GM10847 (cell line): ENCODE results near the gene FSIP1.

Experiments used
- POLR2A ChIP-seq: IDR thresholded peaks from 2 replicates; pipeline ENCODE4 v1.6.1; 2011; ENCODE audit not compliant: insufficient read length; ENCODE audit errors: extremely low read depth

The FSIP1 gene

DNA sequence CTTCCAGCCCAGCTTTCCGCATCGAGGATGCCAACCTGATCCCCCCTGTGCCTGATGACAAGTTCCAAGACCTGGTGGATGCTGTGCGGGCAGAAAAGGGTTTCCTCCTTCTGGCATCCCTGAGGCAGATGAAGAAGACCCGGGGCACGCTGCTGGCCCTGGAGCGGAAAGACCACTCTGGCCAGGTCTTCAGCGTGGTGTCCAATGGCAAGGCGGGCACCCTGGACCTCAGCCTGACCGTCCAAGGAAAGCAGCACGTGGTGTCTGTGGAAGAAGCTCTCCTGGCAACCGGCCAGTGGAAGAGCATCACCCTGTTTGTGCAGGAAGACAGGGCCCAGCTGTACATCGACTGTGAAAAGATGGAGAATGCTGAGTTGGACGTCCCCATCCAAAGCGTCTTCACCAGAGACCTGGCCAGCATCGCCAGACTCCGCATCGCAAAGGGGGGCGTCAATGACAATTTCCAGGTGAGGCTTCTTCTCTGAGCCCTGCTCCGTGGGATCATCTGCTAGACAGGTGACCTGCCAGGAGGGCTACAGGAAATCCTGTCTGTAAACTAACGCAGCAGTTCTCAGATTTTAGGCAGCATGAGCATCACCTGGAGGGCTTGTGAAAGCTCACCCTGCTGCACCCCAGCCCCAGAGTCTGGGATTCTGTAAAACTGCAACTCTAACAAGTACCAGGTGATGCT, 200.2 kb downstream of the FSIP1 start:
- TF ChIP-seq POLR2A: no peak

DNA sequence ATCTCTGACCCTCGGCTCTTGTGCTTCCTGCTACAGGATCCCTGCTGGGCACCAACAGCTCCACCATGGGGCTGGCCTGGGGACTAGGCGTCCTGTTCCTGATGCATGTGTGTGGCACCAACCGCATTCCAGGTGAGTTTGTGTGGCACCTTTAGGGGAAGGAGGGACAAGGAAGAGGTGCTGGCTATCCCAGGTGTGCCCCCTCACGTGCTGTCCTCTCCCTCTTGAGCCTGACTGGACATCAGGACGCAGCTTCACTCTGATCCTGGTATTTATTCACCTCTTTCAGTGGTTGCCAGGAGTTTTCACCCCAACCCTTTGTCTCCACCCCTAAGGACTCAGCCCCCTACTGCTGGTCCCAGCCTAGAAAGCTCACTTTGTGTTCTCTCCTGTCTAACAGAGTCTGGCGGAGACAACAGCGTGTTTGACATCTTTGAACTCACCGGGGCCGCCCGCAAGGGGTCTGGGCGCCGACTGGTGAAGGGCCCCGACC, 200.8 kb downstream of the FSIP1 start:
- TF ChIP-seq POLR2A: no peak

DNA sequence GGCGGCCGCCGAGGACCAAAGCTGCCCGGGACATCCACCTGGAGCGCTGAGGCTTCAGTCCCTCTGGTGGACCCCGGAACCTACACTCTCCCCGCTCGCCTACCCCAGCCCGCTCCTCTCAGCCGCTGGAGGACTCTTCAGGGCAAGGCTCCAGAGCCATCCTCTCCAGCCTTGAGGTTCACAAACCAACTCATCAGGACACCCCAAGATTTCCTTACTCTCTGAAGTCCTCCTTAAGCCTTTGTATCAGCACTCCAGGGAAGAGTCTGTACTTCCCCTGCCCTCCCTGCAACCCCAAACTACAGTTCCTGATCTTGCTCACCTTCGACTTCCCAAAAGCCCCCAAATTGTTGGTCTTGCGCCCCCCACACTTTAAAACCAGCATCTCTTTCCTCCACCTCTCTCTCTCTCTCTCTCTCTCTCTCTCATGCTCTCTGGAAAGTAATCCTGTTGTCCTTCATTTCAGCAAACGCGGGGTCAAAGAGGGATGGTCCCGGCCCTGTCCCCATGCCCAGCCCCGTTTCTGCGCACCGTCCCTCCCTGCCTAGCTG, 201.3 kb downstream of the FSIP1 start:
- no peak for TF ChIP-seq POLR2A

DNA sequence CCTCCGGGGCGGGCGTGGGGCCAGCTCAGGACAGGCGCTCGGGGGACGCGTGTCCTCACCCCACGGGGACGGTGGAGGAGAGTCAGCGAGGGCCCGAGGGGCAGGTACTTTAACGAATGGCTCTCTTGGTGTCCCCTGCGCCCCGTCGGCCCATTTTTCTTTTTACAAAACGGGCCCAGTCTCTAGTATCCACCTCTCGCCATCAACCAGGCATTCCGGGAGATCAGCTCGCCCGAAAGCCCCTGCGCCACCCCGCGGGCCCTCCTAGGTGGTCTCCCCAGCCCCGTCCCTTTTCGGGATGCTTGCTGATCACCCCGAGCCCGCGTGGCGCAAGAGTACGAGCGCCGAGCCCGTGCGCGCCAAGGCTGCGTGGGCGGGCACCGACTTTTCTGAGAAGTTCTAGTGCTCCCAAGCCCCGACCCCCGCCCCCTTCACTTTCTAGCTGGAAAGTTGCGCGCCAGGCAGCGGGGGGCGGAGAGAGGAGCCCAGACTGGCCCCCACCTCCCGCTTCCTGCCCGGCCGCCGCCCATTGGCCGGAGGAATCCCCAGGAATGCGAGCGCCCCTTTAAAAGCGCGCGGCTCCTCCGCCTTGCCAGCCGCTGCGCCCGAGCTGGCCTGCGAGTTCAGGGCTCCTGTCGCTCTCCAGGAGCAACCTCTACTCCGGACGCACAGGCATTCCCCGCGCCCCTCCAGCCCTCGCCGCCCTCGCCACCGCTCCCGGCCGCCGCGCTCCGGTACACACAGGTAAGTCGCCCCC, 202.0 kb downstream of the FSIP1 start, which contains the start of gene THBS1:
Gene THBS1, plus strand, starts transcription at position 595 of the 757 bp plus-strand sequence. CDS start 779 bp downstream, outside the sequence.
- no peak for TF ChIP-seq POLR2A

DNA sequence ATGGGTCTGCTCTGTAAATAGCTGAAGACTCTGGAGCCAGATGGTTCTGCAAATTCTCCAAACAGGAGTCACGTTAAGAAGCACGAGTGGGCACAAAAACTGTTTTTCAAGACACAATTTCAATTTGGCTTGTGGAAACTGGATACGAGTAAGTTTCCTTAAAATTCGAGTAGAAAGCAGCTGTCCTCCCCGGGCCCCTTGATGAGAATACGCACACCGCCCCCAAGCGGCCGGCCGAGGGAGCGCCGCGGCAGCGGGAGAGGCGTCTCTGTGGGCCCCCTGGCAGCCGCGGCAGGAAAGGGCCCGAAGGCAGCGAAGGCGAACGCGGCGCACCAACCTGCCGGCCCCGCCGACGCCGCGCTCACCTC, 202.5 kb downstream of the FSIP1 start:
- no peak for TF ChIP-seq POLR2A

DNA sequence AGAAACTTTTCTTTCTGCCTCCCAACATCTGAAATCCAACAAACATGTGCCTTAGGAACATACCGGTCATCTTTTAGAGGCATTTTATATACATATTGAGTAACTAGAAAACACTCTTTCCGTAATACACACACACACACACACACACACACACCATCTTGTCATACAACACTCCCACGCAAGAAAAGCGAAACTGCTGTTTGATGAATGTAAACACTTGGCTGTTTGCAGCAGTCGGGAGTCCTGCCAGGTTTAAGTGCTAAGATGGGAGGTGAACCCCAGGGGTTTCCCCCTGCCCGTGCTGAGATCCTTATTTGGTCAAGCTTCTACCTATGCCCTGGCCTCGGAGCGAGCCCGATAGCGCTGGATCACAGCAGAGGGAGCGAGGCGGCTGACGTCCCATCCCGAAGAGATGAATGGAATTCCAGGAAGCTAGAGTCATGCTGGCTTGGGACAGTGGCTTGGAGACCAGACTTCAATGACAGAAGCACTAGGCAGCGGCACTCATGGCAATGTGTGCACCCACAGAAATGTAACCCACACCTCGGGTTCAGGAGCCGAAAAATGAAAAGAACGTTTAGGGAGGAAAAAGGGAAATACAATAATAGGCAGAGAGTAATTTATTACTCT, 203.0 kb downstream of the FSIP1 start:
- no peak for TF ChIP-seq POLR2A

DNA sequence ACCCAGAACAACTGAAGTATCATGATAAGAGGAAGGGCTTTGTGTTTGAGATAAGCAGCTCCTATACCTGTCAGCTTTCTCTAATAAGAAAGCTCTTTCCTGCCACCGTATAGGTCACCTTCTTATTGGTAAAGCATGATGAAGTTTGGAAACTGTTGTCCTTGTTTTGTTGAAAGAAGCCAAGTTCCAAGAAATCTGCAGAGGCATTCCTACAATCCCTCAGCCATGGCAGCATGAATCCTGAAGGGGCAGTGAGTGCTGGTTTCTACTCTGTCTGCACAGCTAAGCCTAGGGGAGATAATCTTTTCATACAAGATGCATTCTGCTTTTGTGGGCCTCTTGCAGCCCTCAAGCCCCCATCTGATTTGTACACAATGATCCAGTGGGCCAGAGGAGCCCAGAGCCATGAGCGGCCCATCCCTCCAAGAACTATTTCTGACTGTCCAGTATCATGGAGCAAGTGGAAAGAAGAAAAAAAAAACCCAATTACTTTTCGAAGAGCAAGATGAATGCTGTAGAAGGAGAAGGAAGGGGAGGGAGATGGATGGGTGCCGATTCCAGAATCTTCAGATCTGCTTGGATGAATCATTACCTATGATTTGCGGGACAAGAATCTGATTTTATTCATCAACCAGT, 203.7 kb downstream of the FSIP1 start:
- no peak for TF ChIP-seq POLR2A

DNA sequence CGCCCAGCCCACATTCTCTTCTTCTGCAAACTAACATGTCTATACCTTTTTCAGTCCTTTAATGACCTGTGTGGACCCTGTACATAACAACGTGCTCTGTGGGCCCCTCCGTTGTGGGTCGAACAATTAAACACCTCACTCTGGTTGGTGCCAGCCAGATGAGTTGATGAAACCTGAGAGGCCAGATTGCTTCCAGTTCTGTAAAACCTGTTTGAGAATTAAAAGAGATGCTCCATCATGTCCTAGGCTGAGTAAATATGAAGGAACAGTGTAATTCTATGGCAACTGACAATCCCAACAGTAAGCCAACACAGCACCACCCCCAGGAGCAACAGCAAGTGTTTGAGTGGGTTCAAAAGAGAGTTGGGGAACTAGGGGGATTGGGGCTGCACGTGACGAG, 207.5 kb downstream of the FSIP1 start:
- TF ChIP-seq POLR2A: no peak

DNA sequence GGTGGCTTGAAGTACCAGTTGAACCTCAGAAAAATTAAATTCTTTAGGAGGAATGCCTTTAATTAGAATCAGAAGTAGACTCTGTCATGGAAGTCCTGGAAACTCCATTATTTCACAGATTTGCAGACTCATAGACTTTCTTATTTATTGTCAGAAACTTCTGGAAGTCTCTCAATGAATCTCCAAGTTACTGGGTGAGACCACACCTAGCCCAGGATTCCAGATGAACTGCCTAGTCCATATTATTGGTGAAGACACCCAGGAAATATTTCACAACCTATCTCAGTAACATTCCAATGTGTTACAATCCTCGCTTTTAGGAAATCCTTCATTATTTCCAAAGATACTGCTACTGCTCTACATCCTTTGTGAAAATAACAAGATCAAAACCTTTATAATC, 208.2 kb downstream of the FSIP1 start:
- no peak for TF ChIP-seq POLR2A

DNA sequence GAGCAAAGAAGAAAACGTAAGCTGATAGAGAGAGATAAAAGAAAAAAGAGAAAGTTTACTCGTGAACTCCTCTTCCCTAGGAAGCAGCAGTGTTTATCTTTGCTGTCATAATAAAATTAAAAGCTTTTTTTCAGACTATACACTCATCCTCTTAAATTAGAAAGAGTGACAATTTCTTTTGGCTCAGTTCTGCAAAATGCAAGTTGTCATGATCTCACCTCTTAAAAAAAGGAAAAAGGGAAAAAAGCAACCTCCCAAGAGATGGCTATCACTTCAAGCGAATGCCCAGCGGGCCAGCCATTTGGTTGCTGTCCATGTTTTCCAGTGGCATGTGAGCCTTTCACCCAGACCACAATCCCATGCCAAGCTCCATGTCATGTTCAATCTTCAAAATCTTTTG, 208.8 kb downstream of the FSIP1 start:
- TF ChIP-seq POLR2A: no peak

DNA sequence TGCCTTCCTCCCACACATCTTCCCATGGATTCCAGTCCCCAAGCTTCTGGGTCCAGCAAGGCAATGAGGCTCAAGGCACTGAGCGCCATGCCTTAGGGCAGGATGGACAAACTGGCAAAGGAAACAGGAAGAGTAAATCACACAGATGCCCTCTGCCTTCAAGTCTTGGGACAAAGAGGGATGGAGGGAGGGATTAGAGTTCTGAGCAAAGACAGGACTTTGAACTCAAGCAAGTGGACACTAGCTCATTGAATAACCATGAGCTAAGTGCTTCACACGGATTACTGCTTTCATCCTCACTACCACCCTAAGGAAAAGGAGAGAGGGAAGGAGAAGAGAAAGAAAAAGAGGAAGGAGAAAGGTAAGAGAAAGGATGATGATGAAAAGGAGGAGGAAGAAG, 209.4 kb downstream of the FSIP1 start:
- no peak for TF ChIP-seq POLR2A

DNA sequence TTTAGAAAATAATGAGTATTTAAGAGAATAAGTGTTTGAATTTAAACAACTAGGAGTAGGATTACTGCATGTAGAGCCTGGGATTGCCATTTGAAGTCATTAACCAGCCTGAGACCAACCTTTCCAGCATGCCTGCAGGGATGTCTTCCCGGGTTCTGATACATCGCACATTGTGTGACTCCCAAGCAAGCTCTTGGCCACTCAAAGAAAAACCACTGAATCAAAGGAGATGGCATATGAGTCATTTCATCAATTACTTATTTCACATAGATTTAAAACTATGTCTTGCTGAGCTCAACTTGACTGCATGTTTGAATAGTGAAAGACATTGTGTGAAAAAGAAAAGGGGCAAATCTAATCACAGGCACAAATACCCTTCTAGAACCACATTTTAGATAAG, 216.8 kb downstream of the FSIP1 start:
- TF ChIP-seq POLR2A: no peak

DNA sequence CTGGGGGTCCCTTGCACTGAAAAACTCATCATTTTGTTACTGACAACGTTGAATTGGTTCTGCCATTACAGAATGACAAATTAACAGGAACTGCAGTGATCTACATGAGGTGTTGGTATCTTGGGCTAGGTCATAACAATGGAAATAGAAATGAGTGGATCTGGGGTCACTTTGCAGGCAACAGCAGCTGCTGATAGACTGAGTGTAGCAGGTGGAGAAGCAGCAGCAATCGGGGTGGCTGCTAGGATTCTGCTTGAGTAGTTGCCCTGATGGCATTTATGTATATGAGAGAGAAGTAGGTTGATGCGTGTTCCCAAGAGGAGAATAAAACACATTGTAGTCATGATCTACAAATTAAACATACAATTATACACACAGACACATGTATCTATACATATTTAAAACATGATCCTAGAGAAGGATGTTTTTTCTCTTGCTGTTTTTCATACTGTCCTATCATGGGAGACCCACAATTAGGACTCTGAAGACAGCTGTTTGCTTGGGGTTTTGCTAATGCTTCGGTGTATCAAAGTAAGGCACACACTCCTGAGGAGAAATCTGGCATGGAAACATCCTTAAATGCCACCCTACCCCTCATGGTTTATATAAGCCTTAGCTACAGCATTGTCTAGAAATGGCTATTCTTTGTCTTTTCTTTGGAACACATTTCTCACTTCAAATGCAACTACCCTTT, 217.5 kb downstream of the FSIP1 start:
- no peak for TF ChIP-seq POLR2A

DNA sequence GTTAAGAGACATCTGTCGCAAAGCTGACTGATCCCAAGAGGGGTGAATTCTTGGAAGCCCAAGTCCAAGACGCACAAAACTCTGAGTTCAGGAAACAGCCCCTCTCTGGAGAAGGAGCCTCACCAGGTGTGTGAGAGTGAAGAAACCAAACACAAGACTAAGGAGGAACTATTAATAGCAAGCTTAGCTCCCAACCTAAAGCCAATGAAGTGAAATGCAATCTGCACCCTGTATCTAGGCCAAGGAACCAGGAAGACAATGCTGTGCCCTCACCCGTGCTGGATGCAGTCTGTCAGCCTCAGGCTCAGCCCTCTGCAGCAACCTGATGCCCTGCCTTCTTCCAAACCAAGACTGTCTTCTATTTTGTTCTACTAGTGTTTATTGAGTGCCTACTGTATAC, 224.2 kb downstream of the FSIP1 start:
- TF ChIP-seq POLR2A: no peak

DNA sequence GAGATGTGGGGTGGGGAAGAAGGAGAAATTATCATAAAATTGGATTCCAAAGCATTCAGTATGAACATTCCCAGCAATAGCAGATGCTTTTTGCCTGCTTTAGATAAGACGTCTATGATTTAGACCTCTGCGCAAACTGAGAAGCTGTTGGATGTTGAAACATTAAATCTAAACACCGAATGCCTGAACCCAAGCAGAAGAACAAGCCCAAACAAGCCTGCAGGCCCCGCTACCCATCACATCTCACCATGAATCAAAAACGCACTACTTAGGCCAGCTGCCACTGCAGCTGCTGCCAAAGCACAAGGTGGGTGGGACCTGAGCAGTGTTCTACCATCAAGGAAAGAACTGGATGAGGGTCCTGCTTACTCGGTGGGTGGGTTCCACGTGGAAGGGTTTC, 226.2 kb downstream of the FSIP1 start:
- no peak for TF ChIP-seq POLR2A
